Lower leg skin (tissue), 3 donors: Measurements from ENCODE around the gene FGF2.

ENCODE experiments used
- CTCF ChIP-seq, 3 donors: fragments of 450-650 bp; IDR thresholded peaks; one replicate each; pipeline ENCODE4 v1.5.1; 2016; ENCODE audit warnings: antibody characterized with exemption in 3 of 3, mild to moderate bottlenecking in 3 of 3, moderate library complexity in 2 of 3
- POLR2A ChIP-seq, 2 donors: fragments of 450-650 bp; IDR thresholded peaks; one replicate each; pipeline ENCODE4 v1.6.1; 2016 to 2017; ENCODE audit warnings: antibody characterized with exemption in 2 of 2, mild to moderate bottlenecking in 1 of 2, moderate library complexity in 1 of 2

- TF ChIP-seq CTCF (IDR thresholded peaks at IDR 0.05) = no peak
- TF ChIP-seq POLR2A (IDR thresholded peaks at IDR 0.05) = no peak
Measured at GRCh38 chr4:122851568-122851967, 24.9 kb downstream of the FGF2 start.
